Fibroblast of skin of right biceps (primary cell): ENCODE data around the gene P2RY13.

Source experiments
- DNase-seq: peaks from one replicate; pipeline ENCODE4 v3.0.0-alpha.2; 2013

The P2RY13 gene

GRCh38 chr3:151319628-151320027 lies 9.7 kb downstream of the P2RY13 start:
- peak; percentile 79 for DNase-seq

DNA sequence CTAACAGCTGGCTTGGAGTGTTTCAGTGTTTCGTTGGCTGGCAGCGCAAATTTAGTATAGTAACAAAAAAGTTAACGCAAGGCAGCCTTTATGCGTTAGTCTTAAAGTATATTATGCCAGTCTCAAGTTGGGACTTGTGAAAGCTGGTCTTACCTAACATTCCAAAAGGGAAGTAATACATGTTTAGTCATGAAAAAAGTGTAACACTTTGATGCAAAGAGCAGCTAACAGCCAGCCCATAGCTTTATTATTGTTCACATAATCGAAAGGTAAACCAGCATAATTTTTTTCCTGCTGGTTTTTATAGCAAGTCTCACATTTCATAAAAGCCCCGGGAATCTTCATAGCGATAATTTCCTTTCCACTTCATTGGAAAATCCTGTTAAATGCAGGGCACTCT lies 10.4 kb downstream of the P2RY13 start:
- DNase-seq = no peak

GRCh38 chr3:151318313-151318712 lies 11.0 kb downstream of the P2RY13 start:
- DNase-seq = peak; percentile 82

DNA sequence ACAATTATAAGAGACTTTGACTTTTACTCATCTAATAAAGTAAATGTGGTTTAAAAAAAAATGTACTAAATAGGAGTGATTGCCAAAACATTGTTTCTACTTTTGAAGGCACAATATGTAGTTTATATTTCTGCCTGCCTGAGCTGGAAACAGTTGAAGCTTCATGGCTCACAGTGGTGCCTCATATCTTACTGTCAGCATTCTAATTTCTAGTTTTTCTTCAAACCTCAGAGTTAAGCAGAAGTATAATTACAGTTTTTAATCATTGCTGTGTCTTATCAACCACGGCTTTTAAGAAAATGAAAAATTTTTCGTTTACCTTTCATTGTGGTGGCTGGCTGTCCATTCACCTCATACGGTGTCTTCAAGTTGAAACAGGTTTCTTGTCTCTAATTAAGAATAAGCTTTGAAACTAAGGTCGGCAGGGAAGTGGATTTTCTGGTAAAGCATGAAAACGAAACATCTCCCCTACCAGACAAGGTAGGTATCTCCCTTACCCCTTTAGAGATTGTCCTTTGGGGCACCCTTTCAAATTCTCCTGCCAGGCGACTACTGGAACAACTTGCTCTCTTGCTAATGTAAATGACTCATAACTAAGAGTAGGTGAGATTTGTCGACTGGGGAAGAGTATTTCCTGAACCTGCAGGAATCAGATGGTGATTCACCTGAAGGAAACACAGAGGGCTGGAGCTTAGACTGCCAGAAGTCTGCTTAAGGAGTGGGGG lies 12.9 kb downstream of the P2RY13 start, which contains the start of gene GPR87:
TSS of gene GPR87 (minus strand) at position 554 of the 725 bp plus-strand sequence. CDS start 16,720 bp downstream, outside the sequence.
- peak; percentile 67 for DNase-seq

GRCh38 chr3:151315846-151316245 lies 13.5 kb downstream of the P2RY13 start:
- DNase-seq = no peak

DNA sequence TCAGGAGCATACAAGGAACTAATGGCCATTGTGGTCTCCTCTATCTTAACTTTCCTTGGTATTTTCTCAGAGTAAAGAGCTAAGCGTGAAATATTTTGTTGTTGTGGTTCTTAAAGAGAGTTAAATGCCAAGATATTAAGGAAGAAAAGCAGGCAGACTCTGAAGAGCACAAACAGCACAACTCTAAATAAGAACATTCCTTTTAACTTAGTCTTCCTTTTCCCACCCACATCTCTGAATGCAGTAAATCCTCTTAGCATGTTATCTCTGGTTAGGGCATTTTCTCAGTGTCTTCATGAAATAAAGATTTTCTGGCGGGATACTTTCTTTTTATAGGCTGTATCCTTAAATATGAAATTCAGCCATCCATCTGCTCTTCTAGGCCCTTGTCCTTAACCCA lies 14.2 kb downstream of the P2RY13 start:
- DNase-seq = peak; percentile 67

- no peak for DNase-seq
These were observed 14.8 kb downstream of the P2RY13 start for GRCh38 chr3:151314593-151314992.

DNA sequence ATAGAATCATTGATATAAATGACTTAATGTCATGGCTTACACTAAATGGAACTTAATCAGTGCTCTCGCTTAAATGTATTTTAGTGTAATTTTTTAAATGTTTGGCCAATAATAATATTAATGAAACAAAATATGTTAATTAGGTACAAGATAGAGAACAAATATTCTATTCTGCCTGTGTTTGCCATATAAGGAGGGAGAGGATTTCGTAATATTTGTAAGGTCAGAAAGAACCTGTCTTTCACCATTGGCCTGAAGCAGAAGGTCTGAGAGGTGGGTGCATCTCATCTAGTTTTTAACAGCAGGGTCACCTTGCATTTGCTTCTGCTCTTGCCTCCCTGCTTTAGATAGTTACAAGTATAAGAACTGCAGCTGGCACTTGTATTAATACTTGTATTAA lies 15.2 kb downstream of the P2RY13 start:
- DNase-seq = no peak

- no peak for DNase-seq
These were observed 16.4 kb downstream of the P2RY13 start for GRCh38 chr3:151312972-151313371.

DNA sequence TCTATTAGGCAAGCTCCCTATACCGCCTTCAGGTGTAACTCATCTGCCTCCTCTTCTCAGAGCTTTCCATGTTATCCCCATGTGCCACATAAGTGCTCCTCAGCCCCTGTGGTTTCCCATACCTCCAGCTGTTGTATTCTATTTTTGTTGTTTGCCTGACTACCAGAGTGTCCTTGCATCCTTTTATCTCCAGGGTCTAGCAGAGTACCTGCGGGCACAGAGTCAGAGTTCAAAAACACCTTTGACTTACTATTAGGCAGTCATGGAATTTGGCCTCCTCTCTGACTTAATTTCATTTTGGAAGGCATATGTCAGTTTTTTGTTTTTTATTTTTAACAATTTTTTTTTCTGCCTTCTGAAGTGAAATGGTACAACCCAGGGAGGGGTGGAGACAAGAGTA lies 19.8 kb downstream of the P2RY13 start:
- DNase-seq = no peak

DNA sequence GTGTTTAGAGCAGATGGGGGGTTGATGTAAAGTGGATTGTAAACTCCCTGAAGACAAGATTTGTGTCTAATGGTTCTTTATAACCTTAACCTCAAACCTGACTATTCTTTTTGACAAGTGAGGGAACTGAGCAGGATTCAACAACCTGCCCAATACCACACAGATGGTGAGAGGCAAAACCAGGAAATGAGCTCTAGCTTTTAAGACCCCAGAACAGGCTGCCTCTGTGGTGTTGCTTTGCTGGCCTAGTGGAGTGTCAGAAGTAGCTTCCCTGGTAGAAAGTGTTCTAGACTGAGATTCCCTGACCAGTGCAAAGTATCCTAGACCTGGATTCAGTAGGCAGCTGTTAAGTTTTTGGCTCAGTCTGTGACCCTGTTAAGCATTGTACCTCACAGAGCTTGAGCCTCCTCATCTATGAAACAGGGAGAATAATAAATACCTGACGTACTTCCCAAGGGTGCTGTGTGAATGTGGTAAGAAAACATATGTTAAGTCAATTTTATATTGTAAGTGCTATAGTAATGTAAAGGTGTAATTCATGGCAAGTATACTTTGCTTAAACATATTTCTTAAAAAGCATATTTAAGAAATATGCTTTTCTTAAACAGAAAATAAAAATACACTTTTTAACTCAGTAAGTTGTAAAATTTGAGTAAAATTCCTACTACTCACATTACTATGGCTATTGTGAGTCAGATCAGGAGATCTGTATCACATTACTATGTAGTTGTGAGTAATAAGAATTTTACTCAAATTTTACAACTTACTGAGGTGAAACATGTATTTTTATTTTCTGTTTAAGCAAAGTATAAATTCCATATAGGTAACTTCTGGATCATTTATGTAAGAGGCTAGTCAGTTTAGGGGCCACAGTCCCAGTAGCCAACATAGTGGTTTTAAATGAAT lies 21.5 kb downstream of the P2RY13 start:
- peak; percentile 34 for DNase-seq

DNA sequence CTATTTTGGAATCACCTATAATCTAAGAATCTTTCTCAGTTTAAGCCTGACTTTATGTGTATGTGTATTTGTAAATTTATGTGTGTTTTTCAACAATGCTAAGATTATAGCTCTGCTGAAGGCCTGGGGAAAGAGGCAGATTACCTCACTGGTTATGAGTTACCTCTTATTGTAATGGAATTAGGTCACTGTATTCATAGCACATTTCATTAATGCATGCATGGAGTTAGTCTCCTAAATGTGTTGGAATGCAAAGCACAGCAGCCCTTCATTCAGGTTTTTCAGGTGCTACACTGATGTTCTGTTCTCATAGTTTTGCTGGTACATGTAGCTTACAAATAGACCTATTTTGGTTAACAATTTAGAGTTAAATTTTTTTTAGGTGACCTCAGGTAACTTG lies 22.2 kb downstream of the P2RY13 start:
- DNase-seq = no peak

GRCh38 chr3:151306168-151306810 lies 23.1 kb downstream of the P2RY13 start:
- no peak for DNase-seq

- no peak for DNase-seq
These were observed 23.6 kb downstream of the P2RY13 start for GRCh38 chr3:151305775-151306151.

DNA sequence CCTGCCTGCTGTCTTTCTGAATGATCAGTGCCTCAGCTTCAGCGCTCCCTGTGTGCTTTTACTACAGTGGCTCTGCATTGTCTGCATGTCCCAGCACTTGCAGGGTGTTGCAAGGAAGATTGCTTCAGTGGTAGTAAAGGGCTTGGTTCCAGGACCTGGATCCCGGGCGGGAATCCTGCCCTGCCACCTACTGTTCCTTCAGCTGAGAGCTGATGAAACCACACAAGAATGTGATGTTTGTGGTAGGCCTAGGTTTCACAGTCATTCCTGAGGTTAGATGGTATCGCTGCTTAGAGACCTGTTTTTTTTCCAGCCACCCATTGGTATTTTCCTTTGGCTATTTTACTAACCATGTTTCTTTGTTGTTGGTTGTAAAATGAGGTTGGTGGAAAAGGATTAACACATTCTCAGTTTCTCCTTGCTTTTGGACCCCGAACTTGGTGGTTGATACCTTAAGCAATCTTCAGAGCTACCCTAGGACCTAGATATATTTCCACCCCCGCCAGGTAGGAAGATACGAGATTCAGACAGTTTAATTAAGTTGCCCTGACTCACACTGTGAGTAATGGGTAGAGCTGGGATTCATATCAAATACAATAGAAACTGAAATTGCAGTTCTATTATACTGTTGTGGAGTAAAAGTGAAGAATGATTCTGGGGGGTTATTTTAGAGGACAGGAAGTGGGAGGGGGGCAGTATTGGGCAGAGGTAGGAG lies 24.1 kb downstream of the P2RY13 start:
- peak; percentile 99 for DNase-seq

GRCh38 chr3:151303751-151304150 lies 25.6 kb downstream of the P2RY13 start:
- no peak for DNase-seq

DNA sequence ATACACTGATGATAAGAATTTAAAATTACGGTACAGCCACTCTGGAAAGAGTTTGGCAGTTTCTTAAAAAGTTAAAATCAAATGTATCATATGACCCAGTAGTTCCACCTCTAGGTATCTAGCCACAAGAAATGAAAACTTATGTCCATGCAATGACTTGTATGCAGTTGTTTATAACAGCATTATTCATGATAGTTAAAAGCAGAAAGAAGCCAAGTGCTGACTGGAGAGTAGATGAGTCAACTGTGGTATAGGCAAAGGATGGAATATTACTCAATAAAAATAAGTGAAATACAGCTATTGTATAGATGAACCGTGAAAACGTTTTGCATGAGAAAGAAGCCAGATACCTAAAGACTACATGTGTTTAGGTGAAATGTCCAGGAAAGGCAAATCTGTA lies 27.6 kb downstream of the P2RY13 start:
- peak; percentile 85 for DNase-seq

DNA sequence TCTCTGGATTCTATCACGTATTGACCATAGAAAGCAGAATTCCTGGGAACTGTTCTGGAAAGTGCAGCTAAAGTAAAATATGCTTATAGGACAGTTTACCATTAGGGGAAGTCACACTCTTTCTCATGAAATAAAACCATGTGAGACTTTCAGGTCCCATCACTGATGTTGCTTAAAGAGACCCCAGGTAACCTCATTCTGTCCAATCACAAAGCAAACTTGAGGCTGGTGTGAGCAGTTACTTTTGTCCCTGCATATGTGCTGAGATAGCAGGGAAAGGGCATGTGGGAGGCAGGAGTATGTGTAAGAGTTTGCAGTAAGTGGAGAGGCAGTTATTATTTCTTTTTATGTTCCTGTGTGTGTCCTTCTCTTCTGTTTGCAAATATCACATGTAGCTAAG lies 28.8 kb downstream of the P2RY13 start:
- no peak for DNase-seq

- DNase-seq = no peak
These were observed 30.3 kb downstream of the P2RY13 start for GRCh38 chr3:151299006-151299405.

GRCh38 chr3:151297429-151297828 lies 31.9 kb downstream of the P2RY13 start:
- peak; percentile 36 for DNase-seq

DNA sequence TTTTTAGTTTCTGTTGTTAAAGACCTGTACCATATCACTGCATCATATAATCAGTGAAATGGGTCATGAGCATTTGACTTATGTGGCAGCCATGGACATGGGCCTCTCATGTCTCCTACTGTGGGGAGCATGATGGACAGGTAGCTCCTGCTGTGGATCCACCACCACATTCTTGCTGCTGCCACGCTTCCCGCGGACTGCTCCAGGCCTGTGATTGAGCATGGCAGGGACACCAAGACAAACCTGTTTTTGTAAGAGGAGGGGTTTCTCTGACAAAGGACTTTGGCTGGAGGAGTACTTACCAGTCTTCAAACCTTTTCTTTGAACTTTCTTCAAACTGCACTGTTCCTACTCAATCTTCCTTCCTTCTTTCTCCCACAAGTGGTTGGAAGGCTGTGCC lies 33.1 kb downstream of the P2RY13 start:
- DNase-seq = no peak

DNA sequence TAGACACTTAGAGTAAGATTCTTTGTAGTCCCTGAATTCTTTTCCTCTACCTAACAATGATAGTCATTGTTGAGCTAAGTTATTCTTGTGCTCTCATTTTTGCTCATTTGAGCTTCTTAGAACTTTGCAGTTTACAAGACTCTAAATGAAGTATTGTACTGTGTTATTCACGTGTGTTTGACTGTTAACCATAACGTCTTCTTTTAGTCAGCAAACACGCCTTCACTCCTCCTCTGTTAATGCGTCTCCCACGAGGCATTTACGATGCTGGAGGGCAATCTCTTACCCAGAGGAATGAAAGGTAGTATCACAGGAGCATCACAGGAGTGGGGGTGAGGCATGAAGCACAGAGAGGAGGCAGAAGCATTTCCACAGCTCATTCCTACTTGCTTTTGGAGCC lies 36.2 kb downstream of the P2RY13 start:
- DNase-seq = no peak

- peak; percentile 54 for DNase-seq
These were observed 38.7 kb downstream of the P2RY13 start for GRCh38 chr3:151290673-151291072.
